CD14-positive monocyte (primary cell): ENCODE results near the gene PAM. TPM values are rescaled to one million over a fixed set of nuclear protein-coding genes. Genes with fewer than 3 reads are reported as not detected.

Source experiments
- DNase-seq, 3 donors: peaks; one replicate each; pipeline ENCODE4 v3.0.0-alpha.2; 2011 to 2022
- H2AFZ ChIP-seq: 2 replicates; pipeline ENCODE4 v1.6.0; 2012; ENCODE audit warnings: mild to moderate bottlenecking, low read depth, low read length, inconsistent platforms; ENCODE audit not compliant: insufficient read depth, poor library complexity, severe bottlenecking
- H3K27ac ChIP-seq, 2 donors: 1 replicate in 1 of 2; 2 replicates in 1 of 2; pipeline ENCODE4 v1.5.1; 2012 to 2013; ENCODE audit warnings: low read length in 2 of 2, control low read depth in 1 of 2, inconsistent platforms in 1 of 2, low read depth in 1 of 2, mild to moderate bottlenecking in 1 of 2
- H3K27me3 ChIP-seq, 2 donors: one replicate each; pipeline versions ENCODE4 v1.6.0 to v1.6.1; 2011 to 2013; ENCODE audit warnings: low read length in 2 of 2; ENCODE audit not compliant: control insufficient read depth in 2 of 2, insufficient read depth in 2 of 2
- H3K36me3 ChIP-seq, 2 donors: replicated peaks in 1 of 2; 1 replicate in 1 of 2; 2 replicates in 1 of 2; pipeline versions ENCODE4 v1.5.1 to v1.6.1; 2012 to 2013; ENCODE audit warnings: low read length in 2 of 2, control low read depth in 1 of 2, inconsistent platforms in 1 of 2, mild to moderate bottlenecking in 1 of 2; ENCODE audit not compliant: insufficient read depth in 2 of 2, control insufficient read depth in 1 of 2
- H3K4me1 ChIP-seq, 2 donors: 1 replicate in 1 of 2; 2 replicates in 1 of 2; pipeline versions ENCODE4 v1.5.1 to v1.6.1; 2012 to 2013; ENCODE audit warnings: low read length in 2 of 2, control low read depth in 1 of 2, inconsistent platforms in 1 of 2, mild to moderate bottlenecking in 1 of 2, moderate library complexity in 1 of 2; ENCODE audit not compliant: insufficient read depth in 2 of 2, control insufficient read depth in 1 of 2
- H3K4me2 ChIP-seq: replicated peaks from 2 replicates; pipeline ENCODE3; 2012; ENCODE audit warnings: low read length, moderate library complexity, mild to moderate bottlenecking; ENCODE audit not compliant: poor library complexity, severe bottlenecking; ENCODE audit errors: extremely low read depth
- H3K4me3 ChIP-seq, 3 experiments: fragments of 200-600 bp in 1 of 3; sonication (generic) in 1 of 3; replicated peaks in 1 of 3; 1 replicate in 2 of 3; 2 replicates in 1 of 3; pipeline ENCODE4 v1.5.1; 2011 to 2013; ENCODE audit warnings: low read length in 3 of 3, mild to moderate bottlenecking in 3 of 3, control low read depth in 2 of 3, low read depth in 2 of 3, inconsistent platforms in 1 of 3, moderate library complexity in 1 of 3
- H3K79me2 ChIP-seq: 2 replicates; pipeline ENCODE4 v1.6.0; 2012; ENCODE audit warnings: mild to moderate bottlenecking, control low read depth, inconsistent platforms, low read length, moderate library complexity; ENCODE audit not compliant: insufficient read depth
- H3K9ac ChIP-seq: 2 replicates; pipeline ENCODE4 v1.6.0; 2017; ENCODE audit warnings: low read length, mild to moderate bottlenecking; ENCODE audit not compliant: insufficient read depth, poor library complexity, severe bottlenecking
- H3K9me3 ChIP-seq, 2 donors: replicated peaks in 1 of 2; 1 replicate in 1 of 2; 2 replicates in 1 of 2; pipeline versions ENCODE4 v1.5.1 to v1.6.1; 2012 to 2013; ENCODE audit warnings: low read length in 2 of 2, control low read depth in 1 of 2; ENCODE audit not compliant: control insufficient read depth in 1 of 2, insufficient read depth in 1 of 2
- H4K20me1 ChIP-seq: 2 replicates; pipeline ENCODE4 v1.6.0; 2012; ENCODE audit warnings: mild to moderate bottlenecking, low read length, control low read depth, moderate library complexity; ENCODE audit not compliant: insufficient read depth
- H3K27ac Mint-ChIP-seq, 7 donors: one replicate each; pipeline ENCODE4 v1.8.0; 2020; ENCODE audit warnings: mild to moderate bottlenecking in 7 of 7, mixed read lengths in 7 of 7, moderate library complexity in 6 of 7, inconsistent platforms in 2 of 7
- H3K27me3 Mint-ChIP-seq, 3 donors: one replicate each; pipeline ENCODE4 v1.8.0; 2021 to 2022; ENCODE audit warnings: low read depth in 3 of 3, mild to moderate bottlenecking in 3 of 3, mixed read lengths in 3 of 3, moderate library complexity in 3 of 3, inconsistent platforms in 1 of 3
- H3K36me3 Mint-ChIP-seq, 2 donors: one replicate each; pipeline ENCODE4 v1.8.0; 2020; ENCODE audit warnings: mixed read lengths in 2 of 2, inconsistent platforms in 1 of 2, mild to moderate bottlenecking in 1 of 2
- H3K4me1 Mint-ChIP-seq: one replicate; pipeline ENCODE4 v1.8.0; 2020; ENCODE audit warnings: mild to moderate bottlenecking, mixed read lengths
- H3K4me3 Mint-ChIP-seq, 2 donors: one replicate each; pipeline ENCODE4 v1.8.0; 2020; ENCODE audit warnings: mild to moderate bottlenecking in 2 of 2, mixed read lengths in 2 of 2, moderate library complexity in 1 of 2
- H3K9me3 Mint-ChIP-seq, 7 donors: one replicate each; pipeline ENCODE4 v1.8.0; 2020 to 2022; ENCODE audit warnings: mixed read lengths in 7 of 7, mild to moderate bottlenecking in 6 of 7, moderate library complexity in 6 of 7, inconsistent platforms in 2 of 7
- WGBS: methylation state at CpG from one replicate; pipeline ENCODE4 v1.1.5; 2013; ENCODE audit warnings: missing lambda C conversion rate; ENCODE audit not compliant: insufficient coverage; 5-methylcytosine and 5-hydroxymethylcytosine counted together
- intact Hi-C, 2 donors: fragments of 100-400 bp; cut with micrococcal nuclease; formaldehyde crosslinking; loops; one replicate each; pipeline versions ENCODE4 v1.15.0 to v1.15.1; 2023
- polyA plus RNA-seq, 3 donors: library from polyadenylated mRNA; depleted of rRNA in 1 of 3; unstranded in 2 of 3; stranded (reverse) in 1 of 3; fragments of 300-500 nt in 2 of 3; fragments of >200 nt in 1 of 3; fragmentation: Illumina TruSeq in 2 of 3; gene quantifications; 1 replicate in 2 of 3; 2 replicates in 1 of 3; pipeline ENCODE4 v1.2.3, GENCODE V29; 2012 to 2021
- TF ChIP-seq, protein P1 (sequence below): fragments of 200-600 bp; IDR thresholded peaks from one replicate; pipeline ENCODE4 v1.8.0; 2022; ENCODE audit warnings: antibody characterized with exemption, mild to moderate bottlenecking

PAM gene
- polyA plus RNA-seq, 3 donors: 11.8 to 27.4 (median 12.8) TPM

- WGBS: 100% methylated on average over 1 of the region's 6 CpGs
- H3K4me2 ChIP-seq: no peak overlapping the region
- H3K27me3 ChIP-seq: no peaks in the 10 kb centered on the region
- peaks cover 1 to 3% of the 10 kb centered on the region in 2 donors for H3K36me3 Mint-ChIP-seq
- H3K4me3 Mint-ChIP-seq: no peak overlapping the region
- no peaks in the 10 kb centered on the region for H3K4me1 Mint-ChIP-seq
- no peak overlapping the region for H2AFZ ChIP-seq
- no peaks in the 10 kb centered on the region for H3K9me3 ChIP-seq
- H3K4me3 ChIP-seq: no peak overlapping the region
- peaks cover 0 to 6% of the 10 kb centered on the region in 2 donors for H3K36me3 ChIP-seq
- no peak overlapping the region for H3K27ac Mint-ChIP-seq
- H3K27me3 Mint-ChIP-seq: no peaks in the 10 kb centered on the region
- no peaks in the 10 kb centered on the region for H3K4me1 ChIP-seq
- no peak for DNase-seq
- peaks cover 0 to 2% (median 0%) of the 10 kb centered on the region in 7 donors for H3K9me3 Mint-ChIP-seq
- H4K20me1 ChIP-seq: no peaks in the 10 kb centered on the region
- H3K79me2 ChIP-seq: no peaks in the 10 kb centered on the region
- intact Hi-C loops: no loop called here
- TF ChIP-seq, protein P1, sequence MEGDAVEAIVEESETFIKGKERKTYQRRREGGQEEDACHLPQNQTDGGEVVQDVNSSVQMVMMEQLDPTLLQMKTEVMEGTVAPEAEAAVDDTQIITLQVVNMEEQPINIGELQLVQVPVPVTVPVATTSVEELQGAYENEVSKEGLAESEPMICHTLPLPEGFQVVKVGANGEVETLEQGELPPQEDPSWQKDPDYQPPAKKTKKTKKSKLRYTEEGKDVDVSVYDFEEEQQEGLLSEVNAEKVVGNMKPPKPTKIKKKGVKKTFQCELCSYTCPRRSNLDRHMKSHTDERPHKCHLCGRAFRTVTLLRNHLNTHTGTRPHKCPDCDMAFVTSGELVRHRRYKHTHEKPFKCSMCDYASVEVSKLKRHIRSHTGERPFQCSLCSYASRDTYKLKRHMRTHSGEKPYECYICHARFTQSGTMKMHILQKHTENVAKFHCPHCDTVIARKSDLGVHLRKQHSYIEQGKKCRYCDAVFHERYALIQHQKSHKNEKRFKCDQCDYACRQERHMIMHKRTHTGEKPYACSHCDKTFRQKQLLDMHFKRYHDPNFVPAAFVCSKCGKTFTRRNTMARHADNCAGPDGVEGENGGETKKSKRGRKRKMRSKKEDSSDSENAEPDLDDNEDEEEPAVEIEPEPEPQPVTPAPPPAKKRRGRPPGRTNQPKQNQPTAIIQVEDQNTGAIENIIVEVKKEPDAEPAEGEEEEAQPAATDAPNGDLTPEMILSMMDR: no peak
- no peak overlapping the region for H3K27ac ChIP-seq
- H3K9ac ChIP-seq: no peak overlapping the region
These were observed 167.1 kb downstream of the PAM start for GRCh38 chr5:102922111-102922720.

- Histone ChIP-seq H2AFZ (no peak overlapping the region), H3K36me3 (peaks cover 0 to 8% of the 10 kb centered on the region in 2 donors), H3K27me3 (no peaks in the 10 kb centered on the region), H3K9me3 (no peaks in the 10 kb centered on the region), H3K4me3 (no peak overlapping the region), H4K20me1 (no peaks in the 10 kb centered on the region), H3K9ac (no peak overlapping the region), H3K4me2 (no peak overlapping the region), H3K79me2 (no peaks in the 10 kb centered on the region), H3K27ac (no peak overlapping the region), H3K4me1 (no peaks in the 10 kb centered on the region)
- Mint-ChIP-seq H3K4me1 (no peaks in the 10 kb centered on the region), H3K4me3 (no peak overlapping the region), H3K27me3 (no peaks in the 10 kb centered on the region), H3K36me3 (peaks cover 1 to 3% of the 10 kb centered on the region in 2 donors), H3K27ac (no peak overlapping the region), H3K9me3 (peaks cover 0 to 2% (median 0%) of the 10 kb centered on the region in 7 donors)
- intact Hi-C loops: no loop called here
- 100% methylated on average over 2 of the region's 4 CpGs for WGBS
- no peak for DNase-seq
- TF ChIP-seq, protein P1: no peak
These were observed 167.8 kb downstream of the PAM start for GRCh38 chr5:102922799-102923477.
